GM21526 (cell line): ENCODE data around the gene CAMK1G.

Source experiments
- ATAC-seq: cut with Tn5 transposase; IDR thresholded peaks from one replicate; pipeline ENCODE4 v1.9.1; 2021; ENCODE audit warnings: moderate library complexity; ENCODE audit not compliant: unreplicated experiment, low FRiP score

The CAMK1G gene

DNA sequence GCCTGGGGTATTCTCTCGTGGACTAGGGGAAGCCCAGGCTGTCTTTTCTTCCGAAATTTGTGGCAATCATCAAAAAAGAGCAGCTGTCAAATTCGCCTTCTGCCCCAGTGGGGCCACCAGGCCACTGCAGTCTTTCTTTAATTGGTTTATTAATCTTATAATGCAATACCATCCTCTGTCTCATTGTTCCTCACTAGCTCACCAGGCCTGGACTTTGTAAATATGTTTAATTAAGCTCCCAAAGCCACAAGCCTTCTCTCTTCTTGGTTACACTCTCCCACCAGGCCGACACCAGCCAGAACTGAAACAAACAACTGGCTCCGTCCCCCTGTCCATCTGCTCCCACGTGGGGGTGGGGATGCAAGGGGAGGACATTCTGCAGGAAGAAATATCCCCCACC is 22.0 kb upstream of the CAMK1G start:
- ATAC-seq, result no peak

DNA sequence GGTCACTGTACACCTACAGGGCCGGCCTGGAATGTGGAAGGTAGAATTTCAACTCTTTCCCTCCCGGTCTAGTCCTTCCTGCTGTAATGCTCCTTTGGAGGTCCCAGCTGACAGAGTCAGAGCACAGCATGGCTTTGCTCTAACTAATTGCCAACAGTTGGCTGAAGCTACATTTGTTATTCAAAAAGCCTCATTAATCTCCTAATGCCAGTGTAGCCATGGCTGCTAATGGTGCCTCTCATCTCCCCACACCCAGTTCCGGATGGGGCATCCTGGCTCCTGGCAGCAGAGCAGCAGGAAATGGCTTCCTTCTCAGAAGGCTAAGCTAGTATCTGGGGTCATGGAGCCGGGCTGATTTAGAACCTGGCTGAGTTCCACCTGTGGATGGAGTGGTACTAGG is 18.7 kb upstream of the CAMK1G start:
- no peak for ATAC-seq

DNA sequence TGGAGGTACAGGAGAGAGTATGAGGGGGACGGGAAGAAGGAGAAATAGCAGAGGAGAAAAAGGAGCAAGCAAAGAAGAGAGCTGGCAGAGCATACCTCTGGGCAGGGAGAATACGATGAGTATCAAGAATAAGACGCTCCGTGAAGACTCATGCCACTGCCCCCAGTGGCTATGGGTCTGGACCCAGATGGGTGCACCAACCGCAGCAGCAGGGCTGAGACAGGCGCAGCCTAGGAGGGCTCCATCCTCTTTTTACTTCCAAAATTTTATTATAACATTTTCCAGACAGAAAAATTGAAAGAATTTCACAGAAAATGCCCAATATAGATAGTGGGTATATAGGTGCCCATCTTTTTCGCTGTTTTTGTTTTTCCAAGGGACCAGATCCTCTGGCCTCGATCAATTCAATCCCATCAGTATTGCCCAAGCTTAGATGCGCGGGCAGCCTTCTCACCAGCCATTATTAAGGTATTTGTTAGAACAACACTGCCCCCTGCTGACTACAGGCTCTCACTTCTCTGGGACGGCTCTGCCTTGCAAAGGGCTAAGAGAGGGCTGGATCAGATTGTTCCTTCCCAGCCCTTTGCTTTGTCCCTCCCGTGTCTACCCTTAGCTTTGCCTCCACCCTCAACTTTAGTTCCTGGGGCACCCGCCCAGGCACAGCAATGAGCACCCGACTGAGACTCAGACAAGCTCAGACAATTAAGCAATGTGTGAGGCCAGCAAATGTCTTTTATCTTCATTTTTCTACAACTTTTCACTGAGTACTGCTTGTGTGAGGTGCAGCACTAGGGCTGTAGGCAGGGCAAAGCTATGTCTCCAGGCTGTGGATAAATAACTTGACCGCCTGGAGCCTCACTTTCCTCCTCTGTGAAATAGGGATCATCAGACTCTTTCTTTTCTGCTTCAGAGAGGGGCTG is 17.5 kb upstream of the CAMK1G start:
- peak; percentile 86 for ATAC-seq

DNA sequence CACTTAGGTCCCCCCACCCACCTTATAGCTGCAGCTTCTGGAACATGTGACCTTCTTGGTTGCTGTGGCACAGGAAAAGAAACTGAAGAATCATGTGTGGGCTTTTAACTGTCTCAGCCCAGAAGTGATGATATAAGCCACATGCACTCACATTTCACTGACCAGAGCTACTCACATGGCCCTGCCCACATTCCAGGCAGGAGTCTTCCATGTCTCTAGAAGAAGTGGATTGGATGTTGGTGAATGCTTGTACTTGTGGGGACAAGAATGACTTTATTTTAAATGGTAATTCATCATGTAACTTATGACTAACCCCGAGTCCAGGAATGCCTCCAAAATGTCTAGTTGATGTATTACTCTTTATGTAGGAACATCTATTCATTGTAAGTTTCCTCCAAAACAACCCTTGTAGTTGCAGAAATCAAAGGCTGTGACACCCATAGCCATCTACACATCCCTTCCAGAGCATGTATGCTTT is 15.8 kb upstream of the CAMK1G start:
- ATAC-seq, result no peak

DNA sequence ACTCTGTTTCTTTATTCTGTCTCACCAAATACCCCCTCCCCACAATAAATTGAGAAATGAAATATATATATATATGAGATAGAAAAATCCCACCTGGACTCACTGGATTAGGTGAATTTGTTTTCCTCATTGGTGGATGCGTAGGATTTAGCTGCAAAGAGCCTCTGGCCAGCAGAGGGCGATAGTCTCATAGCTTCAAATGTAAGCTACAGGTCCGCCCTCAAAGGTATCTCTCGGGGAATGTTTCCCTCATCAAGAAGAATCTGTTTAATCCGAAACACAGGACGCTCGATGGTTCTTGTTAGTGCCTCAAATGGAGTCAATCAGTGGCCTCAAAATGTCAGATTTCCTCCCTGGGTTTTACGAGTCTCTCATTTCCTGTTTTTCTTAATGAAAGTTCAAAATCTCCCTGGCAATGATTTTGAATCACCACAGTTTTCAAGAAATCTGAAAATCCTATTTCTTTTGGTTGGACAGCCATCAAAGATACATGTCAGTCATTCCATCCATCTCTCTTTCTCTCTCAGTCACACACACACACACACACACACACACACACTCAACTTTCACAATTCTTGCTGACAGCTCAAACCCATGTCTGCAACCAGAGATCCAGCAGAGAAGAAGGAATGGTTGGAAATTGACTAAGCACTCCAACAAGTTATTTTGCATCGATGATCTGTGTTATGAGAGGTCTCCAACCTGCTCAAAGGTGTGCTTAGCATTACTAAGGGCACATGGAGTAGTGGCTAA is 13.9 kb upstream of the CAMK1G start:
- no peak for ATAC-seq

DNA sequence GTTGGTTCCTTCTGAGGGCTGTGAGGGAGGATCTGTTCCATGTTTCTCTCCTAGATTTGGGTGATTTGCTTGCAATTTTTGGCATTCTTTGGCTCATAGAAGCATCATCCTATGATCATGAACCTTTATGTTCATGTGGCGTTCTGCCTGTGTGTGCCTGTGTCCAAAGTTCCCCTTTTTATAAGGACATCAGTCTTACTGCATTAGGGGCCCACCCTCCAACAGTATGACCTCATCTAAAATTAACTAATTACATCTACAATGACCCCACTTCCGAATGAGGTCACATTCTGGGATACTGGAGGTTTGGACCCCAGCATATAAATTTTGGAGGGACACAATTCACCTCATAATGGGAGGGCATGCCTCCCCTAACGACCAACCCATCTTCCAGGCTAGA is 12.8 kb upstream of the CAMK1G start:
- ATAC-seq, result no peak

DNA sequence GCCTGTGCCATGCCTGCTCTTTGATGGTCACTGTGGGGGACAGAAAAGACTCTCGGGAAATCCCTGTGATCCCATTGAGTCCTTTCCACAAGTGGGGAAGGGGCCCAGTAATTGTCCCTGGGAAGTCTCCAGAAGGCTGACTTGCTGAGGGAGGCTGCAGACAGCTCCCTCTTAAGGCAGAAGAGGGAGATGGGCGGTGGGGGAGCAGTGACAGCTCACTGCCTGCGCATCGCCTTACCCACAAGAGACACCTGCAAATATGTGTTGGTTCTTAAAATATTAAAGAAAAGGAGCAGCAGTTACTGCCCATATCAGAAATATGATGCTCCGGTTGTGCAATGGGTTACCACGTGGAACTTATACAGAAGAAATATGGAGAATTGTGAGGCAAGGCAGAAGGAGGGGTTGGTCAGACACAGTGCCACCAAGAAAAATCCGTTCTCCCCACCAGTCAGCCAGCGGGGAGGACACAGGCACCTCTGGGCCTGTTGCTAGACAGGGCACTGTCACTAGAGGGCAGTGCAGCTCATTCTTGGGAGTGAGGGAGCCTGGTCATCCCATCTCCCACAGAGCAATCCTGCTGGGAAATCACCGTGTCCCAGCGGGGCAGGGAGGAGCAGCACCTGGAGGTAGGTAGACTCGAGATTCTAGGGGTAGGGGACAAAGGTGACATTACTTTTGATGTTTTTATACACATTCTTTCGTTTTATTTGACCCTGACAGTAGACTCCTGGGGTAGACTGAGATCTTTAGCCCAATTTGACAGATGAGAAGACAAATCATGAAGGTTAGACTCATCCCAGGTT is 6.9 kb upstream of the CAMK1G start:
- peak; percentile 81 for ATAC-seq

DNA sequence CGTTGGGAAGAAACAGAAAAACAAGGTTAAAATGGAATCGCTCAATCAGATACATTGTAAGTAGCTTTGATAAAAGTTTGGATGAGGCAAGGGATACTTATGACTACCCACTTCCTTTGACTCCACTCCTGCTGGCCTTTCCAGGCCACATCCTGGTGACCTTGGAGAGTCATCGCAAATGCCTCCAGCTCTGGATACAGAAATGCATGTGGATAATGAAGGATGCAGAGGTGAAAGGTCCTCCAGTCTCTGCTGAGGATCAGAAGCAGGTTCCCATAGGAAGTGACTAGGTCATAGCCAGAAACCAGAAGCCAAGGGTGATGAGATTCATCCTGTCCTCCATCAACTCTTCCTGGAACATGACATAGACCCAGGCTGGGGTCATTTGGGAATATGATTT is 6.2 kb upstream of the CAMK1G start:
- no peak for ATAC-seq

DNA sequence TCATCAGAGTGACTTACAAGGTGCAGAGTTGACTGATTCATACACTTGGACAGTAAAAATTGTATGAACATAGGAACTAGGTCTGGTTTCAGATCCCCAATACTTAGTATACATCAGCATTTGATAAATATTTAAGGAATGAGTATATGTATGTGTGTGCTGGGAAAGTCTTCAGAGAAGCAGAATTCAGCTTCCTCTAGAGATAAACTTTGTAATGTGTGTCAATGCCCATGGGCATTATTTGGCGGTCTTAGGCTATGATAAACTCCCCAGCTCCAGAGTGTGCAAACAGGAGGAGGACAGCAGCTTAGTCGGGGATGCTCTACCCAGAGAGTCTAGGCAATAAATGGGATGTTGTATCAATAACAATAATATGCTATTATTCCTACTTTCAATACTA is 2.9 kb upstream of the CAMK1G start:
- no peak for ATAC-seq

DNA sequence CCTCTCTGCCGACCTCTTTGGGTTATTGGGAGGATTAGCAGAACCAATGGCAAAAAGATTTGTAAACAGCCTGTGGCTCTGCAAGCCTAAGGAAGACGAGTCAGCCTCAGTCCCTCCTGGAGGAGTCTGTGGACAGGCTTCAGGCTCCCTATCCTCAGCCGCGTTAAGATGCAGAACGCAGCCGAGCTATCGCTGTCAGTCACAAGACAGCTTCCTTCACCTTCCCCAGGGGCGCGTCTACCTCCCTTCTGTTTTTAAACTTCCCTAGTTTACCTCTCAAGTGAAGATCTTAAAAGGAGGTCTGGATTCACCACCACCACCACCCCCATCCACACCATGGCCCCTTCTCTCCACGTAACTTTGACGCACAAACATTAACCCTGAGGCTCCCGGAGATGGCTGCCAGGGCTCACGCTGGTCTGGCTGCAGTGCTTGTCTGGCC is 738 bp downstream of the CAMK1G start:
- no peak for ATAC-seq

DNA sequence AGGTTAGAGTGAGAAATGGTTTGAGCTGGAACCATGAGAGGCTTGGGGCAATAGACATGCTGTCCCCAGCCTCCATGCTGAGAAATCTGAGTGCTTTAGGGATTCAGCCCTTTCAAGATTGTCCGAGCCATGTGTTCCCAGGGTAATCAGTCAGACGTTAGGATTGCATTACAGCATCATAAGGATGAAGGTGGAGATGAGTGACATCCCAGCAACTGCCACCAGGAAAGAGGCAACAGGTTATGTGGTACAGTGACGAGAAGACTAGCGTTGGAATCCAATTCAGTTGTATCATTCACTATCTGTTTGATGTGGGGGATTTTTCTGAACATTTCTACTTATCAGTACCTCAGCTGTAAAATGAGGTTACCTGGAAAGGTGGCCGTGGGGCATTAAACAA is 1.7 kb downstream of the CAMK1G start:
- ATAC-seq, result no peak

DNA sequence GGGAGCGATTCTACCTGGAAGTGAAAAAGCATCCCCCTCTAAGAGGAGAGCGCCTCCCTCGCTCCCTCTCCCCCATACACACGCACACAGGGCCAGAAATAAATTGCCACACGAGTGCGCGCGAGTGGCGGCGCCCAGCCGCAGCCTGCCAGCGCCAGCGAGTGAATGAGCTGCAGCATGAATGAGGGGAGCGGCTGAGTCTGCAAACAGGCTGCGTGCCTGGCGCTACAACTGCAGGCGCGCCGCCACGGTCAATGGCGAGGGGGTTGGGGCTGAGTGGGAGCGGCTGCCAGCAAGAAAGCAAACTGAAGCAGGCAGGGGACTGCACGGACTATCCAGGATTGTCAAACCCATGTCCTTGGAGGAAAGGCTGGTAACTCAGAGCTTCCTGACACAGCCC is 2.2 kb downstream of the CAMK1G start:
- ATAC-seq, result no peak

DNA sequence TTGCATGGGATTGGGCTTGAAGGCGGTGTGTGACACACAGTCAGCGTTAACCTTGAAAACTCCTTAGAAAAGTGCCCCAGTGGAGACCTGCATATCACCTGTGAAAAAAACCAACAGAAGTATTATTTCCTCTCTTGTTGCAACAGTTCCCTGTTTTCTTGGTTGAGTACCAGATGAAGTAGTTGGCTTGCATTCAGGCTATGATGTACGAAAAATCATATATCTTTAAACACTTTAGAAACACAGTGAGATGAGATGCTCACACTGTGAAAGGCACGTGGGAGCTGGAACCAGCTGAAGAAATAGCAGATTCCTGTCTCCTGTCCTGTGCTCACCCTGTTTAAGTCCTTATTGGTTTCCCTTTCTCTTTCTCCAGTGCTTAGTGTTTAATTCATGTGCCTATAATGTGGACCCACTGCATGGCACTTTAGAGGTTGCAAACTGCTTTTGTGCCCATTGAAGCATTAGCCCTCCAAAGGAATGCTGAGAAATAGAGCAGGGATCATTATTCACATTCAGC is 2.8 kb downstream of the CAMK1G start:
- ATAC-seq, result no peak

DNA sequence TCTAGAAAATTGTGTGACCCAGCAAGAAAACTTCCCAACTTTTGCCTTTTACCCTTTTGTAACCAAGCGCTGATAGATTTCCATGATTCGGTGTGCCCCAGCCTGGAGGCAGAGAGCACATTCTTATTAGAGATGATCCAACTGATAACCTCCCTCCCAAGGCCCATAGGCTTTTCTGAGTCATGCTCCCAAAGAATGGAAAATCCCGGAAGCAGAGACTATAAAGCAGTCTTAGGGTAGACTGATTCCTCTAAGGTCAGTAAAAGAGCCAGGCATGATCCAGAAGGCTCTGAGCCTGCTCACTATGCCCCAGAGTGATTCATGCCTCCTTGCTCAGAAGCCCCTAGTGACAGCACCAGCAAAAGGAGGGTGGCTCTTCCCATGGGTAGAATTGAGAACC is 4.3 kb downstream of the CAMK1G start:
- no peak for ATAC-seq

DNA sequence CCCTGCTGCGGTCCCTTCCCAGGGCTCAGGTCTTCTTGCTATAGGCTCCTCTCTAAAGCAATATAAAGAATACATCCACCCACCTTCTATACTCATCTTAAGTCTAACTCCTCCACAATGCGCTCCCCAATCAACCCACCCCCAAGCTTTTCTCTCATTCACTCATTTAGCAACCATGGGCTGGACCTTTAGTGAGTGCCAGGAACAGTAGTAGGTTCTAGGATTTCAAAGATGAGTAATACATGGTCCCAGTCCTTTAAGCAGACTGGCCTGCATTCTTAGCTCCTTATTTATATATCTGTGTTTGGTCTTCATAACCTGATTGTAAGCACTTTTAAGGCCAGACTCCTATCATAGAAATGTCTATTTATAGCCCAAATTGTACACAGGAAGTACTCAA is 5.9 kb downstream of the CAMK1G start:
- no peak for ATAC-seq

DNA sequence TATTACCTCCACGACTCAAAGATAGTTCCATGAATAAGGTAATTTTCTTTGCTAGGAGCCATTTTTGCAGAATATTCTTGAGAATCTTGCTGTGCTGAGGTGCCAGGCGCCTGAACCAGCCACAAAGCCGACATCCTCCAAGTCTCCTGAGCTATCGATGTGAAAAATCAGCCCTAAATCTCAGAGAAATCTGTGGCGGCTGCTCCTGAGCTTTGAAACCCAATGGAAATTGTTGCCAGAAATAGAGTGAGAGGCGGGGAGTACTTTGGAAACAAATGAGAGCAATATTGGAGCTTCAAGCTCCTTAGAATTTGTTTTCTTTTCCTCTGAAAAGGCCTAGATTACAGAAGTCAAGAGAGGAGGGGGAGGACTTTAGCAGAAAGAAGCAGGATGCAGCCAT is 6.3 kb downstream of the CAMK1G start:
- ATAC-seq, result no peak

DNA sequence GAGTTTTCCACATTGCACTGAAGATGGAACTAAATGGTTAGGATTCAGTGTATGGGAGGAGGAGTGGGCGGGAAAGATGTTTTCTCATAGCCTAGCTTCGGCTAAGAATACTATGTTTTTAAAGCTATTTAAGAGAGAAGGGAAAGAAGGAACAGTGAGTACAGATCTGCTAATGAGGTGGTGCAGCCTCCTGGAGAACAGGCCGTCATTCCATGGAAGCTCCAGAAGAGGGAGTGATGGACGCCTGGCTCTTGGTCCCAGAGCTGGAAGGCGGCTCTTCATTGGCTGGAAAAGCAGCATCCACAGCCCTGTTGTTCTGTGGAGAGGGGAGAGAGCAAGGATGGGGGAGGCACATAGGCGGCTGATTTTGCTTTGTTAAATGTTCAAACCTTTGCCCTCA is 6.9 kb downstream of the CAMK1G start:
- ATAC-seq, result no peak

DNA sequence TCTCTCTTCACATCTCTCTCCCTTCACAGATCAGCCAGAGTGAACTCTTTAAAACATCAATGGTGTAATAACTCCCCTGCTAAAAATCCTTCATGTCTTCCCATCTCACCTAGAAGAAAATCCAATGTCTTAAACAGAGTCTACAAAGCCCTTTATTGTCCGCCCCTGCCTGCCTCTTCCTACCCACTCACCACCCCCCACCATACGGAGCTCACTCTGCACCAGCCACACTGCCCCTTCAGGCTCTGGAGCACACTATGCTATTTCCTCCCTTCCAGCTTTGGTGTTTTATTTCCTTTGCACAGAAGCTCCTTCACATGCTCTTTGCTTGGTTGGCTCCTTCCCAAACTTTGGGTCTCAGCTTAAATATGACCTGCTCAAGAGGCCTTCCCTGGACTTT is 10.2 kb downstream of the CAMK1G start:
- no peak for ATAC-seq

DNA sequence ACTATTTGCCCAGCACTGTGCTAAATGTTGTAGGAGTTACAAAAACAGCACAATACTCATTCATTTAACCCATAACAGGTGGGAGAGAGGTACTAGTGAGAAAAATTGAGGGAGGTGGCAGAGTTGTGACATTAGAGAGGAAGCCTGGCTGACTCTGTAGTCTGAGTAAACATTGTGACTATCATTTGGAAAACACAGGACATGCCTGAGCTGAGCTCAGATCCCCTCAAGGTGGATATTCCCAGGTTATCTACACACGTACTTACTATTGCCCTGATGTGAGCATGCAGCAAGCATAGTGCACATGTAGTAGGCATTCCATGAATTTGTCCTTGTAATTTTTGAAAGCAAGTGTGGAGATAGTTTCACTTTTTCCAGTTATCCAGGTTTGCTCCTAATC is 10.9 kb downstream of the CAMK1G start:
- no peak for ATAC-seq

DNA sequence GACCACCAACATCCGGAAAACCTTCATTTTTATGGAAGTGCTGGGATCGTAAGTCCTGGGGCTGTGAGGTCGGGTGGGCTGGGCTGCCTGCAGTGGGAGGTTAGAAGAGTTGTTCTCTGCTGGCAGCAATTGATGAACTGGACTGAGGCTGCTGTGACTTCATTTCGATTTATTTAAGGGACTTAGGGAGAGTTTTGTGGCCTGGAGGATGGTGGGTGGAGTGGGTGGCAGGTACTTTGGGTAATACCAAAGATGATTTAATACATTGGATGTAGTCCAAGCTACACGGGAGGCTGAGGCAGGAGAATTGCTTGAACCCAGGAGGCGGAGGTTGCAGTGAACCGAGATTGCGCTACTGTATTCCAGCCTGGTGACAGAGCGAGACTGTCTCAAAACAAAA is 11.5 kb downstream of the CAMK1G start:
- ATAC-seq, result no peak
